Germinal center (tissue), 1 donor: ENCODE measurements around the gene SLC22A4.

Source experiments
- DNase-seq: peaks from one replicate; pipeline ENCODE4 v3.0.0; 2012; ENCODE audit warnings: mixed read lengths, low spot score

SLC22A4 gene

GRCh38 chr5:132300577-132301343 is 6.6 kb downstream of the SLC22A4 start:
- DNase-seq, result no peak

- DNase-seq, result no peak
Measured at GRCh38 chr5:132301344-132302271, 7.4 kb downstream of the SLC22A4 start.

- DNase-seq, result no peak
Measured at GRCh38 chr5:132302413-132302812, 8.2 kb downstream of the SLC22A4 start.

- no peak for DNase-seq
Measured at GRCh38 chr5:132303589-132303988, 9.4 kb downstream of the SLC22A4 start.

- DNase-seq, result no peak
Measured at GRCh38 chr5:132305420-132305819, 11.2 kb downstream of the SLC22A4 start.

GRCh38 chr5:132308701-132309100 is 14.5 kb downstream of the SLC22A4 start:
- no peak for DNase-seq

- DNase-seq, result no peak
Measured at GRCh38 chr5:132309679-132310078, 15.5 kb downstream of the SLC22A4 start.

GRCh38 chr5:132310141-132310834 is 16.1 kb downstream of the SLC22A4 start:
- no peak for DNase-seq

- DNase-seq, result no peak
Measured at GRCh38 chr5:132313366-132313765, 19.2 kb downstream of the SLC22A4 start.

- DNase-seq, result no peak
Measured at GRCh38 chr5:132313961-132314432, 19.8 kb downstream of the SLC22A4 start.

- no peak for DNase-seq
Measured at GRCh38 chr5:132315529-132316067, 21.4 kb downstream of the SLC22A4 start.

GRCh38 chr5:132319975-132320374 is 25.8 kb downstream of the SLC22A4 start:
- DNase-seq, result no peak

- no peak for DNase-seq
Measured at GRCh38 chr5:132321109-132321721, 27.0 kb downstream of the SLC22A4 start.

GRCh38 chr5:132322266-132322665 is 28.1 kb downstream of the SLC22A4 start:
- DNase-seq, result no peak

- no peak for DNase-seq
Measured at GRCh38 chr5:132323202-132323601, 29.0 kb downstream of the SLC22A4 start.

GRCh38 chr5:132325691-132326090 is 31.5 kb downstream of the SLC22A4 start:
- DNase-seq, result no peak

GRCh38 chr5:132327252-132327955 is 33.2 kb downstream of the SLC22A4 start:
- no peak for DNase-seq

GRCh38 chr5:132334812-132335211 is 40.6 kb downstream of the SLC22A4 start:
- DNase-seq, result peak; percentile 10

GRCh38 chr5:132335402-132335801 is 41.2 kb downstream of the SLC22A4 start:
- no peak for DNase-seq

GRCh38 chr5:132339502-132339901 is 45.3 kb downstream of the SLC22A4 start:
- no peak for DNase-seq
